ENCODE results near the gene RHBDL1. TPM values are rescaled to one million over a fixed set of nuclear protein-coding genes. Genes with fewer than 3 reads are reported as not detected.

The RHBDL1 gene
- total RNA-seq, 1 donor = 0.84 TPM

DNA sequence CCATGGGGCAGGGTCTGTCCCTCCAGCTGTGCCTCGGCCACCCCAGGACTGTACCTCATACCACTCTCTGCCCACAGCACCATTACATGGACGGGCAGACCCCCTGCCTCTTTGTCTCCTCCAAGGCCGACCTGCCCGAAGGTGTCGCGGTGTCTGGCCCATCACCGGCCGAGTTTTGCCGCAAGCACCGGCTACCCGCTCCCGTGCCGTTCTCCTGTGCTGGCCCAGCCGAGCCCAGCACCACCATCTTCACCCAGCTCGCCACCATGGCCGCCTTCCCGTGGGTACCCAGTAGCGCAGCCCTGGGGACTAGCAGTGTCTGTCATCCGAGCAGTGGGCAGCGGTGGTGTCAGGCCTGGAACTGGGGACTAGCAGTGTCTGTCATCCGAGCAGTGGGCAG lies 2.6 kb upstream of the RHBDL1 start:
- Histone ChIP-seq H3K9me3 (ENCODE audit: low read depth, low read length) (no peaks in the 10 kb centered on the region), H3K4me3 (ENCODE audit: low read length) (no peak overlapping the region), H3K27me3 (ENCODE audit: insufficient read depth, low read length) (no peaks in the 10 kb centered on the region), H3K4me1 (ENCODE audit: insufficient read depth, low read length) (peaks cover 16% of the 10 kb centered on the region)

DNA sequence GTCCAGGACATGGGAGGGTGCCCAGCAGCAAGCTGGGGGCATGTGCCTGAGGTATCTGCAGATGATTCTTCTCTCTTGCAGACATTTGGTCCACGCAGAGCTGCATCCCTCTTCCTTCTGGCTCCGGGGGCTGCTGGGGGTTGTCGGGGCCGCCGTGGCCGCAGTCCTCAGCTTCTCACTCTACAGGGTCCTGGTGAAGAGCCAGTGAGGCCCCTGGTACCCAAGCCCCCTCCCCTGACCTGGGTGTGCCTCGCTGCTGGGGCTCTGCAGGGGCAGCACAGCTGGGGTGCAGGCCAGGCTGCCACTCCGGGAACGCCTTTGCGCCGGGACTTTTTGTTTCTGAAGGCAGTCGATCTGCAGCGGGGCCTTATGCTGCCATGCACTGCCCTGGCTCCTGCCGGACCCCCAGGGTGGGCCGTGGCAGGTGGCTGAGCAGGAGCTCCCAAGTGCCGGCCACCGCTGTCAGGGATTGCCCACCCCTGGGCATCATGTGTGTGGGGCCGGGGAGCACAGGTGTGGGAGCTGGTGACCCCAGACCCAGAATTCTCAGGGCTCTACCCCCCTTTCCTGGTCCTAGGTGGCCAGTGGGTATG lies 2.0 kb upstream of the RHBDL1 start:
- no peaks in the 10 kb centered on the region for H3K27me3 ChIP-seq (ENCODE audit: insufficient read depth, low read length)
- no peak overlapping the region for H3K4me3 ChIP-seq (ENCODE audit: low read length)

DNA sequence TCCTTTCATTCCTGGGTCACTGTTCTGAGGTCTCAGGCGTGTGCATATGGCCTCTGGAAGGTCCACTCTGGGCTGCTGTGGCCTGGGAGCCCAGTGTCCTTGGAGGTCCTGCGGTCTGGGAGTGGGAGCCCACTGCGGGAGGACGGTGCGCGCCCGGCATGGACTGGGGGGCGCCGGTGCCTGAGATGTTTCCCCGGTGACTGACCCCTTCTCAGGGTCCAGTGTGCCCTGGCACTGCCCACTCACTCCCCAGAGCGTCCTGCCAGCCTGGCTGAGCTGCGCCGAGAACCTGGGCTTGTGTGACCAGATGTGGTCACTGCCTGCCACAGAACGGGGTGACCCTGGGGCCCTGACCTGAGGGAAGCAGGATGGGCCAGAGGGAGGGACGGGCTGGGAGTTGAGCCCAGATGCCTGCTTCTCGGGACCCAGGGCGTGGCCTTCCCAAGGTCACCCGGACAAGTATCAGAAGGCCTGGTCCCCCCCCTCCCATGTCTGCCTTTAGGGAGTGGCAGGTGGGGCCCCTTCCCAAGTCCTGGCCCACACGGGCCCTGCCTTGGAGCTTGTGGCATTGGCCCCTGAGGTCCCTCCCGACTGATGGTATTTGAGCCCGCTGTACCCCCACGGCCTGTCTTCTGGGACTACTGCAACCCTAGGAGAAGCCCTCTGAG lies 1.1 kb upstream of the RHBDL1 start:
- no peaks in the 10 kb centered on the region for H3K27me3 ChIP-seq (ENCODE audit: insufficient read depth, low read length)
- H3K4me3 ChIP-seq (ENCODE audit: low read length) = no peak overlapping the region
- H3K9me3 ChIP-seq (ENCODE audit: low read depth, low read length) = no peaks in the 10 kb centered on the region
- H3K4me1 ChIP-seq (ENCODE audit: insufficient read depth, low read length) = peaks cover 13% of the 10 kb centered on the region

More for the DNA sequence above, 2.0 kb upstream of the RHBDL1 start:
- Histone ChIP-seq H3K4me1 (ENCODE audit: insufficient read depth, low read length) (peaks cover 14% of the 10 kb centered on the region), H3K9me3 (ENCODE audit: low read depth, low read length) (no peaks in the 10 kb centered on the region)

DNA sequence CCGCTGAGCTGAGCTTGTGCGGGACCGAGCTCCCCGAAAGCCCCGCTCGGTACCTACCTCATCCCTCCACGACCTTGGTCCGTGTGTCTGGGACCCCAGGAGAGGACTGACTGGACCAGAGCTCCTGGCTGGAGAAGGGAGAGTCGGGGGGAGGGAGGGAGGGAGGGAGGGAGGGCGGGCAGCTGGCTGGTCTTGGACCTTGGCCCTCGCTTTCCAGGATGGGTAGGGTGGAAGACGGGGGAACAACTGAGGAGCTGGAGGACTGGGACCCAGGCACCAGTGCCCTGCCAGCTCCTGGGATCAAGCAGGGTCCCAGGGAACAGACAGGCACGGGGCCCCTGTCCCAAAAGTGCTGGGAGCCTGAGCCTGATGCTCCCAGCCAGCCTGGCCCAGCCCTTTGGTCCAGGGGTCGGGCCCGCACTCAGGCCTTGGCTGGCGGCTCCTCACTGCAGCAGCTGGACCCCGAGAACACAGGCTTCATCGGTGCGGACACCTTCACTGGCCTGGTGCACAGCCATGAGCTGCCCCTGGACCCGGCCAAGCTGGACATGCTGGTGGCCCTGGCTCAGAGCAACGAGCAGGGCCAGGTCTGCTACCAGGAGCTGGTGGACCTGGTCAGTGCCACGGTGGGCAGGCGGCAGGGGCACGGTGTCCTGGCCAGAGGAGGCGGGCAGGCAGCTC lies 553 bp downstream of the RHBDL1 start:
- H3K4me3 ChIP-seq (ENCODE audit: low read length) = no peak overlapping the region
- H3K27me3 ChIP-seq (ENCODE audit: insufficient read depth, low read length) = no peaks in the 10 kb centered on the region
- no peaks in the 10 kb centered on the region for H3K9me3 ChIP-seq (ENCODE audit: low read depth, low read length)
- H3K4me1 ChIP-seq (ENCODE audit: insufficient read depth, low read length) = peaks cover 21% of the 10 kb centered on the region

DNA sequence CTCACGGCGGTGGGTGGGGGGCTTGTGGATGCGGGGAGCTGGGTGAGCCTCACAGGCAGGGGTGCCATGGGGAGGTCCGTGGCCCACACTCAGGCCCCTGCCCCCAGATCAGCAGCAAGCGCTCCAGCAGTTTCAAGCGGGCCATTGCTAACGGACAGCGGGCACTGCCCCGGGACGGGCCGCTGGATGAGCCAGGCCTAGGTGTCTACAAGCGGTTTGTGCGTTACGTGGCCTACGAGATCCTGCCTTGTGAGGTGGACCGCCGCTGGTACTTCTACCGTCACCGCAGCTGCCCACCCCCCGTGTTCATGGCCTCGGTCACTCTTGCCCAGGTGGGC lies 1.1 kb downstream of the RHBDL1 start:
- no peak overlapping the region for H3K4me3 ChIP-seq (ENCODE audit: low read length)
- H3K4me1 ChIP-seq (ENCODE audit: insufficient read depth, low read length) = peaks cover 26% of the 10 kb centered on the region
- no peaks in the 10 kb centered on the region for H3K27me3 ChIP-seq (ENCODE audit: insufficient read depth, low read length)
- no peaks in the 10 kb centered on the region for H3K9me3 ChIP-seq (ENCODE audit: low read depth, low read length)

DNA sequence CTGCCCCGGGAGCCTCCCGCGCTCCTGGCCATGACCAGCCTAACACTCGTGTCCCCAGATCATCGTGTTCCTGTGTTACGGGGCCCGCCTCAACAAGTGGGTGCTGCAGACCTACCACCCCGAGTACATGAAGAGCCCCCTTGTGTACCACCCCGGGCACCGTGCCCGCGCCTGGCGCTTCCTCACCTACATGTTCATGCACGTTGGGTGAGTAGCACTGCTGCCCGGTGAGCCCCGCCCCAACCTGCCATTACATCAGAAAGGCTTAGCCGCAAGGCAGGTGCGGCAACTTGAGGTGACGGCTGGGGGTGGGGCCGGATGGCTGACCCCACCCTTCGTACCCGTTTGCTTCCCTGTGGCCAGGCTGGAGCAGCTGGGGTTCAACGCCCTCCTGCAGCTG lies 1.4 kb downstream of the RHBDL1 start:
- no peaks in the 10 kb centered on the region for H3K27me3 ChIP-seq (ENCODE audit: insufficient read depth, low read length)
- H3K4me1 ChIP-seq (ENCODE audit: insufficient read depth, low read length) = peaks cover 30% of the 10 kb centered on the region
- H3K9me3 ChIP-seq (ENCODE audit: low read depth, low read length) = no peaks in the 10 kb centered on the region
- H3K4me3 ChIP-seq (ENCODE audit: low read length) = no peak overlapping the region

DNA sequence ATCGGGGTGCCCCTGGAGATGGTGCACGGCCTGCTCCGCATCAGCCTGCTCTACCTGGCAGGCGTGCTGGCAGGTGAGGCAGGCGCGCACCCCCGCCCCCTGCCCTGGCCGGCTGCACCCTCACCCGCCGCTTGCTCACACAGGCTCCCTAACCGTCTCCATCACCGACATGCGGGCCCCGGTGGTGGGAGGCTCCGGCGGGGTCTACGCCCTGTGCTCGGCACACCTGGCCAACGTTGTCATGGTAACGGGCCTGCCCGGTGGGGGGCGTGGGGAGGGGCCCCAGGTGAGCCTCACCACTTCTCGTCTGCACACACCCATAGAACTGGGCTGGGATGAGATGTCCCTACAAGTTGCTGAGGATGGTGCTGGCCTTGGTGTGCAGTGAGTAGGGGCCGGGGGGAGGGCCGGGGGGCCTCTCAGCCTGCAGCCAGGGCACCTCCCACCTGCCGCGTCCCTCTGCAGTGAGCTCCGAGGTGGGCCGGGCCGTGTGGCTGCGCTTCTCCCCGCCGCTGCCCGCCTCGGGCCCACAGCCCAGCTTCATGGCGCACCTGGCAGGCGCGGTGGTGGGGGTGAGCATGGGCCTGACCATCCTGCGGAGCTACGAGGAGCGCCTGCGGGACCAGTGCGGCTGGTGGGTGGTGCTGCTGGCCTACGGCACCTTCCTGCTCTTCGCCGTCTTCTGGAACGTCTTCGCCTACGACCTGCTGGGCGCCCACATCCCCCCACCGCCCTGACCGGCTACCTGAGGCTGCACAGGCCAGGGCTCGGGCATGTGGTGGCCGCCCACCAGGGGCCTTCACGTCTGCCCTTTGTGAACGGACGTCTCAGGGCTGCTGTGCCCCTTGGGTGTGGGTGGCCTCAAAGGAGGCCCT lies 2.1 kb downstream of the RHBDL1 start:
- H3K9me3 ChIP-seq (ENCODE audit: low read depth, low read length) = no peaks in the 10 kb centered on the region
- no peaks in the 10 kb centered on the region for H3K27me3 ChIP-seq (ENCODE audit: insufficient read depth, low read length)
- H3K4me3 ChIP-seq (ENCODE audit: low read length) = no peak overlapping the region
- peaks cover 35% of the 10 kb centered on the region for H3K4me1 ChIP-seq (ENCODE audit: insufficient read depth, low read length)

DNA sequence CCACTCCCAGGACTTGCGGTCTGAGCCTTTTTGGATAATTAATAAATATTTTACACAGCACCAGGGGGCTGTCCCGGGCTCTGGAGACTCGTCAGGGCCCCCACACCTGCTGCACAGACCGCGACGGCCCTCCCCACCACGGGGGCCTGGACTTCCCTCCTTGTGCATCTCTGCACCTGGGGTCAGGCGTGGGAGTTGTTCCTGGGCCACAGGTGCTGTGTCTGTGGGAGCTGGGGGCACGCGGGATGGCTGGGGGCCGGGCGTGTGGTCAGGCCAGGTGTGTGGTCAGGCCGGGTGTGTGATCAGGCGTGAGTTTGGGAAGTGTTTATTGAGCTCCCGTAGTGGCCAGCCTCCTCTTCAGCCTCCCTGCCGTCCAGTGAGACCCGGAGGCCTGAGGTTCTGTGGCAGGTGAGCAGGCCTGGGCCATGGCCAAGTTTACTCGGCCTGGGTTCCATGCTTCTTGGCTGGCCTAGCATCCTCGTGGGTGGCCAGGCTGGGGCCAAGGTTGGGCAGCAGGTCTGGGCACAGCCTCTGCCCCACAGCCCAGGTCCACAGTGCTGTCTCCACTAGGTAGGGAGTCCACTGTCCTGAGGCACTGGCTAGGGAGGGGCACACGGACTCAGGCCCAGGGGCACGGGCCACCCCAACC lies 2.9 kb downstream of the RHBDL1 start:
- H3K4me3 ChIP-seq (ENCODE audit: low read length) = no peak overlapping the region
- H3K9me3 ChIP-seq (ENCODE audit: low read depth, low read length) = no peaks in the 10 kb centered on the region
- H3K4me1 ChIP-seq (ENCODE audit: insufficient read depth, low read length) = peaks cover 42% of the 10 kb centered on the region
- no peaks in the 10 kb centered on the region for H3K27me3 ChIP-seq (ENCODE audit: insufficient read depth, low read length)

DNA sequence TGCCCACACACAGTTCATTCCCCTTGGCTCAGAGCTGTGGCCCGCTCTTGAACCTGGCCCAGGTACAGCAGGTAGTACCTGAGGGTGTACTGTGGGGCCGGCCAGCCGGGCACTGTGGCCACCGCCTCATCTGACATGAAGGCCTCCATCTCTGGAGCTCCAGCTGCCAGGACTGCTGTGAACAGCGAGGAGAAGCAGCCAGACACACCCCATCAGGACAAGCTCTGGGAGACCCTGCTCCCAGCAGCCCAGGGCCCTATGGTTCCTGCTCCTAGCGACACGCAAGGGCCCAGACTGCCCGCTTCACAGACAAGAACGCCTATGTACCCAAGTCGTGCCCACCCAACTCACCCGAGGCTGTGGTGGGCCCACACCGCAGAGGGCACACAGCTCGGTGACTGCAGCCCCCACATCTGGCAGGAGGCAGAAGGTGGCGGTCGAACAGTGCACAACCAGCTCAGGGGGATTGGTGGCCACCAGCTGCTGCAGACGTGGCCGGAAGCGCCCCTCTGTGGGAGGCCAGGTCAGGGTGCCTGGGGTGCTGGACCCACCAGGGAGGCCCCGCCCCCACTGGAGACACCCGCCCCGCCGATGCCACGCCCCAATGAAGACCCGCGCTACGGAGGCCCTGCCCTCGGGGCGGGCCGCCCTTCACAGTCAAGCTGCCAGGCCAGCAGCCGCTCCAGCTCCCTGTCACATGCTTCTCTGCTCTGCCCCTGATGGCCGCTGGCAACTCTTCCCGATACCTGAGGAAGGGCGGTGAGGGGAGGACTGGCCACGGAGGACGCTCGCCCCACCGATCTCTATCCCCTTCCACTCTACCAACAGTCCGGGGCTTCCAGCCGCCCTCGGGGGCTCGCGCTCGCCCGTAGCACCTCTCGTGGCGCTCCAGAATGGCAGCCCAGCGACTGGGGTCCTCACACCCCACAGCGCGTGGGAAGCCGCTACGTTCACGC lies 3.7 kb downstream of the RHBDL1 start:
- Histone ChIP-seq H3K4me3 (ENCODE audit: low read length) (peak overlapping the region; percentile 23), H3K9me3 (ENCODE audit: low read depth, low read length) (no peaks in the 10 kb centered on the region), H3K4me1 (ENCODE audit: insufficient read depth, low read length) (peaks cover 48% of the 10 kb centered on the region), H3K27me3 (ENCODE audit: insufficient read depth, low read length) (no peaks in the 10 kb centered on the region)

DNA sequence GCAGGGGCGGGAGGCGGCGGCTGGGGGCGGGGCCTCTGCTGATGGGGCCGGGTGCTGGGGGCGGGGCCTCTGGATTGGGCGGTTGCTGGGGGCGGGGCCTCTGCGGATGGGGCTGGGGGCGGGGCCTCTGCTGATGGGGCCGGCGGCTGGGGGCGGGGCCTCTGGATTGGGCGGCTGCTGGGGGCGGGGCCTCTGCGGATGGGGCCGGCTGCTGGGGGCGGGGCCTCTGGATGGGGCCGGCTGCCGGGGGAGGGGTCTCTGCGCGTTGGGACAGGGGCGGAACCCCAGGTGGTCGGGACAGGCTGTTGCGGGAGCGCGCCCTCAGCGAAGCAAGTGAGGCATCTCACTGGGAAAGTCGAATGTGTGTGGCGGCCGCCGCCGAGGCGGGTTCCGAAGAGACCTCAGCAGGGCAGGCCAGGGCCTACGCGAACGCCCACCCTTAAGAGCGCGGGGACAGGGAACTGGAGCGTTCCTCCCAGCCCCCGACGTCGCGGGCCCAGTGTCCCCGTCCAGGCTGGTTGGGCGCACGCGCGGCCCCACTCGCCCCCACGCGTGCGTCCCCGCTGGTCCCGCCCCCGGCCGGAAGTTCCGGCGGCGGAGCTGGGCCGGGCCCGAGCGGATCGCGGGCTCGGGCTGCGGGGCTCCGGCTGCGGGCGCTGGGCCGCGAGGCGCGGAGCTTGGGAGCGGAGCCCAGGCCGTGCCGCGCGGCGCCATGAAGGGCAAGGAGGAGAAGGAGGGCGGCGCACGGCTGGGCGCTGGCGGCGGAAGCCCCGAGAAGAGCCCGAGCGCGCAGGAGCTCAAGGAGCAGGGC lies 4.5 kb downstream of the RHBDL1 start, which contains the start of gene STUB1:
Gene STUB1 (plus strand): TSS at position 597 of the 811 bp plus-strand sequence. CDS start 116 bp downstream, at position 713.
- Histone ChIP-seq H3K9me3 (ENCODE audit: low read depth, low read length) (no peaks in the 10 kb centered on the region), H3K4me3 (ENCODE audit: low read length) (peak within 1 kb of the TSS; percentile 72), H3K27me3 (ENCODE audit: insufficient read depth, low read length) (no peaks in the 10 kb centered on the region), H3K4me1 (ENCODE audit: insufficient read depth, low read length) (peaks cover 51% of the 10 kb centered on the region)

DNA sequence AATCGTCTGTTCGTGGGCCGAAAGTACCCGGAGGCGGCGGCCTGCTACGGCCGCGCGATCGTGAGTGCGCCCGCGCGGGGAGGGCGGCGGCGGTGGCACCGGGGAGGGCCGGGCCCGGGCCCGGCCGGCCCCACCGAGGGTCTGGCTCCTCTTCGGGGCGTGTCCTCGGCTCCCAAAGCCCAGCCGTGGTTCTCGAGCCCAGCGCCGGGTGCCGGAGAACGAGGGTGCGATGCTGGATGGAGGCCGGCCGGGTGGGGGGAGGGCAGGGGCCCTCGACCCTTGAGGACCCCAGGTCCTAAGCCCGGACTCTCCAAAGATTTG lies 5.1 kb downstream of the RHBDL1 start:
- H3K4me3 ChIP-seq (ENCODE audit: low read length) = peak overlapping the region; percentile 72
- peaks cover 52% of the 10 kb centered on the region for H3K4me1 ChIP-seq (ENCODE audit: insufficient read depth, low read length)

DNA sequence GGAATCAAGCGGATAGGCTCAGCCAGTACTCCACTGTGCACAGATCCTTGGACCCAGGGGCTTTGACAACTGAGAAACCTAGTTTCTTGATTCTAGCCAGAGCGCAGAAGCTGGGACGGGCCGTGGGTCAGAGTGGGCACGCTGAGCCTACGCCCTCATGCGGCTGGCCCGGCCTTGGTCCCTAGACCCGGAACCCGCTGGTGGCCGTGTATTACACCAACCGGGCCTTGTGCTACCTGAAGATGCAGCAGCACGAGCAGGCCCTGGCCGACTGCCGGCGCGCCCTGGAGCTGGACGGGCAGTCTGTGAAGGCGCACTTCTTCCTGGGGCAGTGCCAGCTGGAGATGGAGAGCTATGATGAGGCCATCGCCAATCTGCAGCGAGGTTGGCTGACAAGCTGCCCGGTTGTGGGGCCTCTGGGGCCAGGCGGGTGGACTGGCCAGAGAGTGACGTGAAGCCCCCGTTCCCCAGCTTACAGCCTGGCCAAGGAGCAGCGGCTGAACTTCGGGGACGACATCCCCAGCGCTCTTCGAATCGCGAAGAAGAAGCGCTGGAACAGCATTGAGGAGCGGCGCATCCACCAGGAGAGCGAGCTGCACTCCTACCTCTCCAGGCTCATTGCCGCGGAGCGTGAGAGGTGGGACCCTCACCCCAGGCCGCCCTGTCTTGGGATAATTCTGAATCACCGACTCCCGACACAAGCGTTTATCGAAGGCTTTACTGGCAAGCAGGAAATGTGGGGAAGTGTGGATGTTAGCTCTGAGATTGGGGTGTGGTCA lies 5.7 kb downstream of the RHBDL1 start:
- Histone ChIP-seq H3K9me3 (ENCODE audit: low read depth, low read length) (no peaks in the 10 kb centered on the region), H3K4me3 (ENCODE audit: low read length) (peak overlapping the region; percentile 72), H3K4me1 (ENCODE audit: insufficient read depth, low read length) (peaks cover 52% of the 10 kb centered on the region), H3K27me3 (ENCODE audit: insufficient read depth, low read length) (no peaks in the 10 kb centered on the region)

More for the DNA sequence above, 5.1 kb downstream of the RHBDL1 start:
- no peaks in the 10 kb centered on the region for H3K27me3 ChIP-seq (ENCODE audit: insufficient read depth, low read length)
- H3K9me3 ChIP-seq (ENCODE audit: low read depth, low read length) = no peaks in the 10 kb centered on the region

Data from mononuclear cell (primary cell).